HepG2 (cell line): ENCODE measurements around the gene GCHFR. TPM values are rescaled to one million over a fixed set of nuclear protein-coding genes. Genes with fewer than 3 reads are reported as not detected.
A peak's percentile ranks its signal among the peaks of the same experiment; 100 is the strongest.

Experiments used
- ARNT ChIP-seq: fragments of 450-650 bp; IDR thresholded peaks from 2 replicates; pipeline ENCODE4 v1.6.1; 2017
- CREBL2 ChIP-seq: sonication (generic); formaldehyde crosslinking; IDR thresholded peaks from 2 replicates; pipeline ENCODE4 v1.8.1; 2023; ENCODE audit warnings: missing genetic modification reagents, mild to moderate bottlenecking, borderline replicate concordance
- GMEB1 ChIP-seq: sonication (generic); formaldehyde crosslinking; IDR thresholded peaks from 2 replicates; pipeline ENCODE4 v1.5.1; 2020; ENCODE audit warnings: missing genetic modification reagents, mild to moderate bottlenecking, borderline replicate concordance
- KDM4B ChIP-seq: sonication (generic); formaldehyde crosslinking; IDR thresholded peaks from 2 replicates; pipeline ENCODE4 v1.4.0; 2020; ENCODE audit warnings: missing genetic modification reagents
- MXI1 ChIP-seq: IDR thresholded peaks from 3 replicates; pipeline ENCODE4 v1.6.1; 2012; ENCODE audit warnings: low read depth, low read length, inconsistent platforms, borderline replicate concordance
- NONO ChIP-seq, 2 experiments: fragments of 450-650 bp in 1 of 2; sonication (generic) in 1 of 2; formaldehyde crosslinking in 1 of 2; IDR thresholded peaks in 1 of 2; conservative IDR thresholded peaks in 1 of 2; 2 replicates each; pipeline versions ENCODE4 v1.6.1 to v1.8.0; 2017 to 2022; ENCODE audit warnings: mild to moderate bottlenecking in 1 of 2, missing genetic modification reagents in 1 of 2, moderate library complexity in 1 of 2
- PRDM10 ChIP-seq: sonication (generic); formaldehyde crosslinking; IDR thresholded peaks from 2 replicates; pipeline ENCODE4 v1.4.0; 2020; ENCODE audit warnings: low read depth, missing genetic modification reagents
- SIN3A ChIP-seq: IDR thresholded peaks from 2 replicates; pipeline ENCODE4 v1.6.1; 2011; ENCODE audit warnings: low read depth, mild to moderate bottlenecking, control low read depth, low read length, borderline replicate concordance
- TBP ChIP-seq: sonication (generic); formaldehyde crosslinking; IDR thresholded peaks from 2 replicates; pipeline ENCODE4 v1.5.0; 2020; ENCODE audit warnings: missing genetic modification reagents
- ZBTB34 ChIP-seq: sonication (generic); formaldehyde crosslinking; IDR thresholded peaks from 2 replicates; pipeline ENCODE4 v1.8.0; 2022; ENCODE audit warnings: mild to moderate bottlenecking, missing genetic modification reagents
- ZNF362 ChIP-seq: sonication (generic); formaldehyde crosslinking; IDR thresholded peaks from 2 replicates; pipeline ENCODE4 v1.4.0; 2020; ENCODE audit warnings: missing genetic modification reagents, mild to moderate bottlenecking, borderline replicate concordance
- ZNF570 ChIP-seq: sonication (generic); formaldehyde crosslinking; IDR thresholded peaks from 2 replicates; pipeline ENCODE4 v1.4.0; 2020; ENCODE audit warnings: mild to moderate bottlenecking, missing genetic modification reagents, borderline replicate concordance
- ZNF687 ChIP-seq: sonication (generic); formaldehyde crosslinking; IDR thresholded peaks from 2 replicates; pipeline ENCODE4 v1.5.1; 2020; ENCODE audit warnings: mild to moderate bottlenecking, missing genetic modification reagents, moderate library complexity
- ZNF747 ChIP-seq: sonication (generic); formaldehyde crosslinking; IDR thresholded peaks from 2 replicates; pipeline ENCODE4 v1.8.1; 2023; ENCODE audit warnings: missing genetic modification reagents, mild to moderate bottlenecking, borderline replicate concordance
- polyA plus RNA-seq, 8 experiments: library from polyadenylated mRNA; depleted of rRNA in 3 of 8; stranded (reverse) in 7 of 8; unstranded in 1 of 8; fragments of >200 nt; fragmentation: Illumina TruSeq in 4 of 8; extraction: Trizol in 4 of 8; gene quantifications; 2 replicates each; pipeline versions ENCODE4 v1.2.1 to v1.2.3, GENCODE V29; 2011 to 2016; ENCODE audit warnings: low read depth in 4 of 8, missing spikeins in 1 of 8, mixed read lengths in 1 of 8; ENCODE audit not compliant: insufficient read depth in 1 of 8
- total RNA-seq, 5 experiments: library from RNA; depleted of rRNA; stranded (reverse); fragments of >200 nt; fragmentation: Illumina TruSeq; extraction: Trizol; gene quantifications; 2 replicates each; pipeline ENCODE4 v1.2.3, GENCODE V29; 2016; ENCODE audit warnings: low read depth in 1 of 5

Gene GCHFR
- total and polyA plus RNA-seq, 2 of the 13 experiments (the other 11 are each of a cell fraction or from before 2014, with no cell fraction given), result 51.5 to 92.4 TPM

GRCh38 chr15:40754883-40755811 is 8.7 kb upstream of the GCHFR start, which contains the start of gene RMDN3 (continued):
- TF ChIP-seq NONO (IDR thresholded peaks at IDR 0.05) (no peak), NONO (CRISPR knock-in tag; conservative IDR thresholded peaks at IDR 0.05) (peak; percentile 80; the same call in 1 of the 2 replicates), SIN3A (peak; percentile 88; the same call in 1 of the 2 replicates), ZNF687 (CRISPR knock-in tag) (peak; percentile 64), TBP (CRISPR knock-in tag) (no peak), GMEB1 (CRISPR knock-in tag) (peak; percentile 82), ZNF570 (no peak), ZBTB34 (CRISPR knock-in tag) (no peak), CREBL2 (CRISPR knock-in tag) (no peak), KDM4B (CRISPR knock-in tag) (no peak), ARNT (no peak), ZNF747 (CRISPR knock-in tag) (no peak), ZNF362 (CRISPR knock-in tag) (0 out of 2 replicates have a peak, but pooled peaks have one; percentile 23), PRDM10 (CRISPR knock-in tag) (no peak), MXI1 (peak; percentile 98)
